ENCODE data around the gene TXNL1. TPM values are rescaled to one million over a fixed set of nuclear protein-coding genes. Genes with fewer than 3 reads are reported as not detected.

Gene TXNL1
- polyA plus RNA-seq, 1 of the 3 experiments (the other 2 are of a cell fraction): 39.7 TPM

- no peak overlapping the region for H3K4me3 ChIP-seq (ENCODE audit: low read depth in 2 of 2, low read length in 1 of 2)
- DNase-seq: no peak
- no peaks in the 10 kb centered on the region for H4K20me1 ChIP-seq (ENCODE audit: insufficient read depth)
- H2AFZ ChIP-seq (ENCODE audit: low read depth): no peak overlapping the region
- H3K79me2 ChIP-seq (ENCODE audit: insufficient read depth): no peaks in the 10 kb centered on the region
- H3K27me3 ChIP-seq (ENCODE audit: insufficient read depth): no peaks in the 10 kb centered on the region
- no peak overlapping the region for H3K4me2 ChIP-seq
- ChIA-PET CTCF (no interaction called here), POLR2A (no interaction called here)
- H3K9me2 ChIP-seq: no peaks in the 10 kb centered on the region
- H3K9ac ChIP-seq: no peak overlapping the region
- H3K9me3 ChIP-seq: no peaks in the 10 kb centered on the region
- 64% methylated on average over 6 of the region's 6 CpGs for WGBS (ENCODE audit: low lambda C conversion rate)
- no peaks in the 10 kb centered on the region for H3K4me1 ChIP-seq (ENCODE audit: control insufficient read depth in 1 of 2, insufficient read depth in 2 of 2, low read depth in 1 of 2, low read length in 1 of 2)
- no peaks in the 10 kb centered on the region for H3K36me3 ChIP-seq (replicated peaks in 1 of 2; ENCODE audit: control insufficient read depth in 1 of 2, insufficient read depth in 2 of 2, low read length in 1 of 2)
- no peak overlapping the region for H3K27ac ChIP-seq (ENCODE audit: low read depth in 2 of 2, low read length in 1 of 2)
- TF ChIP-seq USF1 (IDR thresholded peaks at IDR 0.05; ENCODE audit: borderline replicate concordance, low read depth) (no peak), MXI1 (IDR thresholded peaks at IDR 0.05; ENCODE audit: low read depth, low read length) (no peak), TEAD4 (IDR thresholded peaks at IDR 0.05; ENCODE audit: borderline replicate concordance, insufficient read depth) (no peak), FOXM1 (IDR thresholded peaks at IDR 0.05; ENCODE audit: low read depth) (no peak), MAX (IDR thresholded peaks at IDR 0.05; ENCODE audit: low read depth) (no peak), TCF12 (IDR thresholded peaks at IDR 0.05) (no peak), ELF1 (IDR thresholded peaks at IDR 0.05) (no peak), YY1 (IDR thresholded peaks at IDR 0.05; ENCODE audit: low read depth) (no peak), SIN3A (IDR thresholded peaks at IDR 0.05; ENCODE audit: borderline replicate concordance, low read depth, low read length) (no peak), RFX5 (IDR thresholded peaks at IDR 0.05; ENCODE audit: low read length) (no peak), FOSL2 (IDR thresholded peaks at IDR 0.05; ENCODE audit: borderline replicate concordance, low read depth) (no peak), NFIC (IDR thresholded peaks at IDR 0.05; ENCODE audit: borderline replicate concordance) (no peak), GABPA (IDR thresholded peaks at IDR 0.05; ENCODE audit: low read depth) (no peak), RAD21 (IDR thresholded peaks at IDR 0.05; ENCODE audit: low read length) (no peak), JUND (IDR thresholded peaks at IDR 0.05) (no peak)
- TF ChIP-seq, protein P1, sequence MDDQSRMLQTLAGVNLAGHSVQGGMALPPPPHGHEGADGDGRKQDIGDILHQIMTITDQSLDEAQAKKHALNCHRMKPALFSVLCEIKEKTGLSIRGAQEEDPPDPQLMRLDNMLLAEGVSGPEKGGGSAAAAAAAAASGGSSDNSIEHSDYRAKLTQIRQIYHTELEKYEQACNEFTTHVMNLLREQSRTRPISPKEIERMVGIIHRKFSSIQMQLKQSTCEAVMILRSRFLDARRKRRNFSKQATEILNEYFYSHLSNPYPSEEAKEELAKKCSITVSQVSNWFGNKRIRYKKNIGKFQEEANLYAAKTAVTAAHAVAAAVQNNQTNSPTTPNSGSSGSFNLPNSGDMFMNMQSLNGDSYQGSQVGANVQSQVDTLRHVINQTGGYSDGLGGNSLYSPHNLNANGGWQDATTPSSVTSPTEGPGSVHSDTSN (IDR thresholded peaks at IDR 0.05): no peak
- TF ChIP-seq, protein P2, sequence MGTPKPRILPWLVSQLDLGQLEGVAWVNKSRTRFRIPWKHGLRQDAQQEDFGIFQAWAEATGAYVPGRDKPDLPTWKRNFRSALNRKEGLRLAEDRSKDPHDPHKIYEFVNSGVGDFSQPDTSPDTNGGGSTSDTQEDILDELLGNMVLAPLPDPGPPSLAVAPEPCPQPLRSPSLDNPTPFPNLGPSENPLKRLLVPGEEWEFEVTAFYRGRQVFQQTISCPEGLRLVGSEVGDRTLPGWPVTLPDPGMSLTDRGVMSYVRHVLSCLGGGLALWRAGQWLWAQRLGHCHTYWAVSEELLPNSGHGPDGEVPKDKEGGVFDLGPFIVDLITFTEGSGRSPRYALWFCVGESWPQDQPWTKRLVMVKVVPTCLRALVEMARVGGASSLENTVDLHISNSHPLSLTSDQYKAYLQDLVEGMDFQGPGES (IDR thresholded peaks at IDR 0.05; ENCODE audit: low read depth, low read length): no peak
- TF ChIP-seq, protein P3, sequence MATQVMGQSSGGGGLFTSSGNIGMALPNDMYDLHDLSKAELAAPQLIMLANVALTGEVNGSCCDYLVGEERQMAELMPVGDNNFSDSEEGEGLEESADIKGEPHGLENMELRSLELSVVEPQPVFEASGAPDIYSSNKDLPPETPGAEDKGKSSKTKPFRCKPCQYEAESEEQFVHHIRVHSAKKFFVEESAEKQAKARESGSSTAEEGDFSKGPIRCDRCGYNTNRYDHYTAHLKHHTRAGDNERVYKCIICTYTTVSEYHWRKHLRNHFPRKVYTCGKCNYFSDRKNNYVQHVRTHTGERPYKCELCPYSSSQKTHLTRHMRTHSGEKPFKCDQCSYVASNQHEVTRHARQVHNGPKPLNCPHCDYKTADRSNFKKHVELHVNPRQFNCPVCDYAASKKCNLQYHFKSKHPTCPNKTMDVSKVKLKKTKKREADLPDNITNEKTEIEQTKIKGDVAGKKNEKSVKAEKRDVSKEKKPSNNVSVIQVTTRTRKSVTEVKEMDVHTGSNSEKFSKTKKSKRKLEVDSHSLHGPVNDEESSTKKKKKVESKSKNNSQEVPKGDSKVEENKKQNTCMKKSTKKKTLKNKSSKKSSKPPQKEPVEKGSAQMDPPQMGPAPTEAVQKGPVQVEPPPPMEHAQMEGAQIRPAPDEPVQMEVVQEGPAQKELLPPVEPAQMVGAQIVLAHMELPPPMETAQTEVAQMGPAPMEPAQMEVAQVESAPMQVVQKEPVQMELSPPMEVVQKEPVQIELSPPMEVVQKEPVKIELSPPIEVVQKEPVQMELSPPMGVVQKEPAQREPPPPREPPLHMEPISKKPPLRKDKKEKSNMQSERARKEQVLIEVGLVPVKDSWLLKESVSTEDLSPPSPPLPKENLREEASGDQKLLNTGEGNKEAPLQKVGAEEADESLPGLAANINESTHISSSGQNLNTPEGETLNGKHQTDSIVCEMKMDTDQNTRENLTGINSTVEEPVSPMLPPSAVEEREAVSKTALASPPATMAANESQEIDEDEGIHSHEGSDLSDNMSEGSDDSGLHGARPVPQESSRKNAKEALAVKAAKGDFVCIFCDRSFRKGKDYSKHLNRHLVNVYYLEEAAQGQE (IDR thresholded peaks at IDR 0.05; ENCODE audit: low read depth, low read length): no peak
- no peaks in the 10 kb centered on the region for H3F3A ChIP-seq (replicated peaks; ENCODE audit: insufficient read depth)
Measured at GRCh38 chr18:56559044-56559443, 79.3 kb downstream of the TXNL1 start.

Measured in SK-N-SH (cell line).